Gastrocnemius medialis (tissue), 4 donors: ENCODE results near the gene RASAL2. TPM values are rescaled to one million over a fixed set of nuclear protein-coding genes. Genes with fewer than 3 reads are reported as not detected.
A peak's percentile ranks its signal among the peaks of the same experiment; 100 is the strongest.

Experiments used
- ATAC-seq, 2 donors: fragments of 150-250 bp; one replicate each; pipeline ENCODE4 v1.9.1; 2016
- DNase-seq, 2 donors: peaks; one replicate each; pipeline ENCODE4 v3.0.0-alpha.2; 2019
- H3K27ac ChIP-seq, 4 donors: fragments of 200-600 bp; sonication (generic); 1 replicate in 1 of 4; 2 replicates in 3 of 4; pipeline ENCODE4 v1.5.1; 2016 to 2018; ENCODE audit warnings: mild to moderate bottlenecking in 2 of 4, moderate library complexity in 1 of 4
- H3K27me3 ChIP-seq, 3 donors: fragments of 200-600 bp; sonication (generic) in 2 of 3; 1 replicate in 1 of 3; 2 replicates in 2 of 3; pipeline versions ENCODE4 v1.5.1 to v1.6.0; 2016 to 2019; ENCODE audit warnings: mild to moderate bottlenecking in 1 of 3, moderate library complexity in 1 of 3
- H3K36me3 ChIP-seq, 2 donors: fragments of 200-600 bp; sonication (generic) in 1 of 2; one replicate each; pipeline ENCODE4 v1.5.1; 2017 to 2018
- H3K4me1 ChIP-seq, 2 donors: fragments of 200-600 bp; sonication (generic) in 1 of 2; one replicate each; pipeline ENCODE4 v1.5.1; 2016 to 2017; ENCODE audit warnings: mild to moderate bottlenecking in 2 of 2
- H3K4me3 ChIP-seq, 4 donors: fragments of 200-600 bp; sonication (generic) in 3 of 4; 1 replicate in 1 of 4; 2 replicates in 3 of 4; pipeline ENCODE4 v1.5.1; 2016 to 2019; ENCODE audit warnings: mild to moderate bottlenecking in 2 of 4
- H3K9me3 ChIP-seq, 3 donors: fragments of 200-600 bp; sonication (generic) in 2 of 3; 1 replicate in 1 of 3; 2 replicates in 2 of 3; pipeline ENCODE4 v1.5.1; 2016 to 2019
- CTCF ChIP-seq, 5 experiments: fragments of 450-650 bp in 3 of 5; fragments of 200-600 bp in 2 of 5; sonication (generic) in 2 of 5; IDR thresholded peaks in 4 of 5; conservative IDR thresholded peaks in 1 of 5; 1 replicate in 4 of 5; 2 replicates in 1 of 5; pipeline ENCODE4 v1.5.1; 2016 to 2019; ENCODE audit warnings: antibody characterized with exemption in 5 of 5, mild to moderate bottlenecking in 3 of 5, moderate library complexity in 3 of 5
- POLR2A ChIP-seq, 2 donors: fragments of 450-650 bp; IDR thresholded peaks; one replicate each; pipeline ENCODE4 v1.6.1; 2017; ENCODE audit warnings: antibody characterized with exemption in 2 of 2, mild to moderate bottlenecking in 2 of 2, moderate library complexity in 2 of 2
- in situ Hi-C, 4 donors: fragments of 200-750 bp; cut with MboI; loops; one replicate each; pipeline versions ENCODE4 v1.15.0 to v1.8.0; 2017; ENCODE audit warnings: low sequenced_read_pairs in 4 of 4
- intact Hi-C: fragments of 100-400 bp; cut with DNase I; formaldehyde crosslinking; loops from one replicate; pipeline ENCODE4 v1.15.1; 2023; ENCODE audit warnings: low total_unique reads
- total RNA-seq, 4 donors: library from RNA; depleted of rRNA; stranded (reverse); fragments of >200 nt; gene quantifications; one replicate each; pipeline versions ENCODE4 v1.1.0 to v1.2.3, GENCODE V29; 2016

The RASAL2 gene
- total RNA-seq, 4 donors from 2014 or later, result 7.6 to 13.4 (median 8.8) TPM

- H3K9me3 ChIP-seq, result no peaks in the 10 kb centered on the region
- H3K4me1 ChIP-seq, result peaks cover 0 to 8% of the 10 kb centered on the region in 2 donors
- no peak overlapping the region for H3K4me3 ChIP-seq
- in situ Hi-C loops (loop anchor here (5.0 to 25.0 kb wide), 6 partner anchors 214 to 832 kb away; partner anchors contain the start of gene AXDND1 (in 2 of the 4)), intact Hi-C loops (loop anchor here (10.0 kb wide), 2 partner anchors 186 to 554 kb away; partner anchors contain the start of gene TOR3A)
- ATAC-seq (no peak), DNase-seq (no peak)
- H3K27me3 ChIP-seq, result no peaks in the 10 kb centered on the region
- no peak for TF ChIP-seq CTCF (IDR thresholded peaks at IDR 0.05 in 4 of 5, conservative IDR thresholded peaks at IDR 0.05 in 1 of 5)
- TF ChIP-seq POLR2A (IDR thresholded peaks at IDR 0.05), result no peak
- no peaks in the 10 kb centered on the region for H3K36me3 ChIP-seq
- no peak overlapping the region for H3K27ac ChIP-seq
Observed at GRCh38 chr1:178530502-178530901, 436.6 kb downstream of the RASAL2 start.

DNA sequence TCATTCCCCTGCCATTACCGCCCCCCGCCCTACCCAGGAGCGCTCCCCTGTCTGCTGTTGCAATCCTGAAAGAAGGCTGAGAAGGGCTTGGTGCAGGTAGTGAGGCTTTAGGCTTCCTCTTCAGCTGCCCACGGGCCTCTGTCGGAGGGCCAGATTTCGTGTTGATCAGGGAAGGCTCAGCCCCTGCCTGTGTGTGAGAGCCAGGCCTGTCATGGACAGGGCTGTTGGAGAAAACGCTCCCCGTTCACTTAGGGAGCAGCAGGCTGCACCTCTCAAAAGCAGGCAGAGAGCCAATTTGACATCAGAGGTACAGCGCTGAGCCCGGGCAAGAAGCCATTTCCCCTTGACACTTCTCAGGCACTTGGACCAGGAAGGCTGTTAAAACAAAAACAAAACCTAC is 438.0 kb downstream of the RASAL2 start:
- no peak for ATAC-seq
- in situ Hi-C loops (loop anchor here (5.0 to 25.0 kb wide), 6 partner anchors 213 to 830 kb away; partner anchors contain the start of gene AXDND1 (in 2 of the 4)), intact Hi-C loops (loop anchor here (1.0 to 10.0 kb wide), 4 partner anchors 187 to 553 kb away; partner anchors contain the start of gene TOR3A)
- DNase-seq, result no peak
- no peaks in the 10 kb centered on the region for H3K9me3 ChIP-seq
- no peaks in the 10 kb centered on the region for H3K36me3 ChIP-seq
- no peaks in the 10 kb centered on the region for H3K27me3 ChIP-seq
- H3K4me3 ChIP-seq, result no peak overlapping the region
- no peak overlapping the region for H3K27ac ChIP-seq
- TF ChIP-seq CTCF (IDR thresholded peaks at IDR 0.05 in 4 of 5, conservative IDR thresholded peaks at IDR 0.05 in 1 of 5) (no peak), POLR2A (IDR thresholded peaks at IDR 0.05) (no peak)
- peaks cover 0 to 14% of the 10 kb centered on the region in 2 donors for H3K4me1 ChIP-seq

- Histone ChIP-seq H3K4me3 (no peak overlapping the region), H3K4me1 (peaks cover 4 to 18% of the 10 kb centered on the region in 2 donors), H3K27me3 (no peaks in the 10 kb centered on the region), H3K9me3 (no peaks in the 10 kb centered on the region), H3K27ac (no peak overlapping the region), H3K36me3 (no peaks in the 10 kb centered on the region)
- intact Hi-C loops (loop anchor here (1.0 to 10.0 kb wide), 4 partner anchors 188 to 552 kb away; partner anchors contain the start of gene TOR3A), in situ Hi-C loops (loop anchor here (5.0 to 25.0 kb wide), 6 partner anchors 212 to 830 kb away; partner anchors contain the start of gene AXDND1 (in 2 of the 4))
- TF ChIP-seq POLR2A (IDR thresholded peaks at IDR 0.05), result no peak
- peak; percentile 76 to 94 (median 88) for TF ChIP-seq CTCF (IDR thresholded peaks at IDR 0.05 in 4 of 5, conservative IDR thresholded peaks at IDR 0.05 in 1 of 5)
- peak; percentile 35 to 60 for ATAC-seq
- peak; percentile 54 to 72 for DNase-seq
Observed at GRCh38 chr1:178532392-178532791, 438.5 kb downstream of the RASAL2 start.

DNA sequence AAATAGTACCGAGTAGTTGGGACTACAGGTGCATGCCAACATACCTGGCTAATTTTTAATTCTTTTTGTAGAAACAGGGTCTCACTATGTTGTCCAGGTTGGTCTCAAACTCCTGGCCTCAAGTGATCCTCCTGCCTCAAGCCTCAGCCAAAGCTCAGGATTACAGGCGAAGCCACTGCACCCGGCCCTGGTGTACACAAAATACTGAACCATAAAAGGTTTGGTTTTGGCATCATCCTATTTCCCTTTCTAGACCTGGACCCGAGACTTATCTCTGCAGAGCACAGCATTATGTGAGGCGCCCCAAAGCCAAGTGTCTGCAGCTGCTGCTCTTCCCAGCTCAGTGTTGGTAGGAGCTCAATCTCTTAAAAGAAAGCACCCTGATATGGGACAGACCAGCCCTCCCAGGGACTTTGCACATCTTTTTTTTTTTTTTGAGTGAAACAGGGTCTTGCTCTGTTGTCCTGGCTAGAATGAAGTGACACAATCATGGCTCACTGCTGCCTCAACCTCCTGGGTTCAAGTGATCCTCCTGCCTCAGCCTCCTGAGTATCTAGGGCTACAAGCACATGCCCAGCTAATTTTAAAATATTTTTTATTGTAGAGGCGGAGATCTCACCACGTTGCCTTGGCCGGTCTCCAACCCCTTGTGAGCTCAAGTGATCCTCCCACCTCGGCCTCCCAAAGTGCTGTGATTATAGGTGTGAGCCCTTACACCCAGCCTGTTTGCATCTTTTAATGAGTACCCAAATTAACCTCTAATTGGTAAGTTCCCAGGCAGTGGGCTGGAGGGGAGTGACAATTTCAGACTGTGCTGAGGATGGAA is 439.4 kb downstream of the RASAL2 start:
- no peak overlapping the region for H3K27ac ChIP-seq
- in situ Hi-C loops, result loop anchor here (5.0 to 25.0 kb wide), 6 partner anchors 211 to 829 kb away; partner anchors contain the start of gene AXDND1 (in 2 of the 4)
- no peaks in the 10 kb centered on the region for H3K9me3 ChIP-seq
- DNase-seq, result no peak
- H3K4me3 ChIP-seq, result no peak overlapping the region
- no peaks in the 10 kb centered on the region for H3K36me3 ChIP-seq
- TF ChIP-seq CTCF (IDR thresholded peaks at IDR 0.05 in 4 of 5, conservative IDR thresholded peaks at IDR 0.05 in 1 of 5) (no peak), POLR2A (IDR thresholded peaks at IDR 0.05) (no peak)
- intact Hi-C loops, result loop anchor here (2.0 to 10.0 kb wide), 3 partner anchors 189 to 551 kb away; partner anchors contain the start of gene TOR3A
- H3K27me3 ChIP-seq, result no peaks in the 10 kb centered on the region
- no peak for ATAC-seq
- H3K4me1 ChIP-seq, result peaks cover 14 to 28% of the 10 kb centered on the region in 2 donors

Other genes starting within 250 kb of the RASAL2 start
- gene SEC16B, start 124.0 kb upstream of the RASAL2 start, total RNA-seq, result 1 to 10 TPM in 3 of 4 donors, under 1 TPM in 1; 0.47 to 2.3 (median 1.3) TPM